RWPE2 (cell line): ENCODE data around the gene LRRC26.
A peak's percentile ranks its signal among the peaks of the same experiment; 100 is the strongest.

ENCODE experiments used
- ATAC-seq: fragments of 200-7000 bp; cut with Tn5 transposase; 3 replicates; pipeline ENCODE4 v1.9.1; 2021; ENCODE audit warnings: low read depth
- DNase-seq: peaks from one replicate; pipeline ENCODE4 v3.0.0-alpha.2; 2020; ENCODE audit warnings: low spot score
- H3K27ac ChIP-seq: fragments of 450-650 bp; 2 replicates; pipeline ENCODE4 v1.5.1; 2017; ENCODE audit warnings: mild to moderate bottlenecking; ENCODE audit not compliant: poor library complexity, severe bottlenecking
- H3K27me3 ChIP-seq: fragments of 250-450 bp; sonication (Bioruptor Pico); 2 replicates; pipeline ENCODE4 v1.5.1; 2021; ENCODE audit warnings: mild to moderate bottlenecking, moderate library complexity; ENCODE audit not compliant: insufficient read depth, poor library complexity, severe bottlenecking
- H3K36me3 ChIP-seq: fragments of 250-450 bp; sonication (Bioruptor Pico); 2 replicates; pipeline ENCODE4 v1.5.1; 2020; ENCODE audit warnings: low read depth, mild to moderate bottlenecking, moderate library complexity
- H3K4me1 ChIP-seq: fragments of 250-450 bp; sonication (Bioruptor Pico); 2 replicates; pipeline ENCODE4 v1.5.1; 2021; ENCODE audit warnings: mild to moderate bottlenecking, moderate library complexity; ENCODE audit not compliant: insufficient read depth, poor library complexity, severe bottlenecking
- H3K4me3 ChIP-seq: fragments of 250-450 bp; sonication (Bioruptor Pico); 2 replicates; pipeline ENCODE4 v1.5.1; 2021; ENCODE audit warnings: mild to moderate bottlenecking, moderate library complexity; ENCODE audit not compliant: severe bottlenecking
- H3K9me3 ChIP-seq: fragments of 250-450 bp; sonication (Bioruptor Pico); 2 replicates; pipeline ENCODE4 v1.5.1; 2021; ENCODE audit warnings: mild to moderate bottlenecking, moderate library complexity; ENCODE audit not compliant: severe bottlenecking
- TF ChIP-seq, protein P1 (sequence below): fragments of 450-650 bp; IDR thresholded peaks from one replicate; pipeline ENCODE4 v1.5.1; 2017; ENCODE audit warnings: mild to moderate bottlenecking, moderate library complexity; ENCODE audit not compliant: poor library complexity, severe bottlenecking

LRRC26 gene

DNA sequence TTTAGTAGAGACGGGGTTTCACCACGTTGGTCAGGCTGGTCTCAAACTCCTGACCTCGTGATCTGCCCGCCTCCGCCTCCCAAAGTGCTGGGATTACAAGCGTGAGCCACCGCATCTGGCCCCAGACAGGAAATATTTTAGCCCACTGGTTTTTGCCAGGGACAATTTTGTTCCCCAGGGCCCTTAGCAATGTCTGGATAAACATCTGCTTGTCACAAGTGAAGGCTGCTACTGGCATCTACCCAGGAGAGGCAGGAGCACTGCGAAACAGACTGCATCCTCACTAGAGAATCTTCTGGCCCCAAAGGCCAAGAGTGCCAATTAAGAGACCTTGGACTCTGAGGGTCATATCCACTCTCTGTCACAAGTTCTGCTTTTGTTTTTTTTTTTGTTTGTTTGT, 33.1 kb upstream of the LRRC26 start:
- Histone ChIP-seq H3K4me1 (peaks cover 17% of the 10 kb centered on the region), H3K27ac (no peak overlapping the region), H3K27me3 (no peaks in the 10 kb centered on the region), H3K9me3 (no peaks in the 10 kb centered on the region), H3K36me3 (peaks cover 8% of the 10 kb centered on the region; the same call in 1 of the 2 replicates), H3K4me3 (no peak overlapping the region)
- no peak for ATAC-seq
- TF ChIP-seq, protein P1, sequence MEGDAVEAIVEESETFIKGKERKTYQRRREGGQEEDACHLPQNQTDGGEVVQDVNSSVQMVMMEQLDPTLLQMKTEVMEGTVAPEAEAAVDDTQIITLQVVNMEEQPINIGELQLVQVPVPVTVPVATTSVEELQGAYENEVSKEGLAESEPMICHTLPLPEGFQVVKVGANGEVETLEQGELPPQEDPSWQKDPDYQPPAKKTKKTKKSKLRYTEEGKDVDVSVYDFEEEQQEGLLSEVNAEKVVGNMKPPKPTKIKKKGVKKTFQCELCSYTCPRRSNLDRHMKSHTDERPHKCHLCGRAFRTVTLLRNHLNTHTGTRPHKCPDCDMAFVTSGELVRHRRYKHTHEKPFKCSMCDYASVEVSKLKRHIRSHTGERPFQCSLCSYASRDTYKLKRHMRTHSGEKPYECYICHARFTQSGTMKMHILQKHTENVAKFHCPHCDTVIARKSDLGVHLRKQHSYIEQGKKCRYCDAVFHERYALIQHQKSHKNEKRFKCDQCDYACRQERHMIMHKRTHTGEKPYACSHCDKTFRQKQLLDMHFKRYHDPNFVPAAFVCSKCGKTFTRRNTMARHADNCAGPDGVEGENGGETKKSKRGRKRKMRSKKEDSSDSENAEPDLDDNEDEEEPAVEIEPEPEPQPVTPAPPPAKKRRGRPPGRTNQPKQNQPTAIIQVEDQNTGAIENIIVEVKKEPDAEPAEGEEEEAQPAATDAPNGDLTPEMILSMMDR, result no peak
- no peak for DNase-seq

DNA sequence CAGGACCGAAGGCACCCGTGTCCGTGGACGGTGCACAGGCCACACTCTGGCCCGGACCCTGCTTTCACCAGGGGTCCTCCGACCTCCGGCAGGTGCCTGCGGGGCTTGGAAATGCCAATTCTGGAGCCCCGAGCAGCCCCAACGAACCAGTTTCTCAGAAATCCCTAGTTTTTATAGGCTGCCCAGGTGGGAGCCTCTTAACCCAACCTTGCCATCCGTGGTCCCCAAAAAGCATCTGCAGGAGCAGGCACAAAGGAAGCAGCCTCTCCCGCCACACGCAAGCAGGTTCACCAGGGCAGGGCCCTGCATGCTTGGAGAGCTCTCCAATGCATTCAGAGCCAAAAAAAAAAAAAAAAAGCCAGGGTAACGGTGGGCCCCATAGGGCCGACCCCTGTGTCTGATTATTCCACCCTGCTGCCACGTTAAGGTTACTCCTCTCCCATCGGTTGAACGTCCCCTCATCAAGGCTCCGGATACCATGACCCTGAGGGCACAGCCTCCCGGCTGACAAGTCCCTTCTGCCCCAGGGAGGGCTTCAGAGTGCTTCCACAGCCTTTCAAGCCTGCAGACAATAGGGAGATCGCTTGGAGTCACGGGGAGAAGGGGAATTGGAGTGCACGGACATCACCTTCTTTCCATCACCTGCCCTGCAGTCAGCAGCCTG, 31.5 kb upstream of the LRRC26 start:
- Histone ChIP-seq H3K27ac (peak overlapping the region; percentile 32), H3K27me3 (no peaks in the 10 kb centered on the region), H3K4me3 (peak overlapping the region; percentile 88), H3K36me3 (peaks cover 8% of the 10 kb centered on the region; the same call in 1 of the 2 replicates), H3K9me3 (no peaks in the 10 kb centered on the region), H3K4me1 (peaks cover 15% of the 10 kb centered on the region)
- DNase-seq, result no peak
- no peak for ATAC-seq
- TF ChIP-seq, protein P1, result no peak

DNA sequence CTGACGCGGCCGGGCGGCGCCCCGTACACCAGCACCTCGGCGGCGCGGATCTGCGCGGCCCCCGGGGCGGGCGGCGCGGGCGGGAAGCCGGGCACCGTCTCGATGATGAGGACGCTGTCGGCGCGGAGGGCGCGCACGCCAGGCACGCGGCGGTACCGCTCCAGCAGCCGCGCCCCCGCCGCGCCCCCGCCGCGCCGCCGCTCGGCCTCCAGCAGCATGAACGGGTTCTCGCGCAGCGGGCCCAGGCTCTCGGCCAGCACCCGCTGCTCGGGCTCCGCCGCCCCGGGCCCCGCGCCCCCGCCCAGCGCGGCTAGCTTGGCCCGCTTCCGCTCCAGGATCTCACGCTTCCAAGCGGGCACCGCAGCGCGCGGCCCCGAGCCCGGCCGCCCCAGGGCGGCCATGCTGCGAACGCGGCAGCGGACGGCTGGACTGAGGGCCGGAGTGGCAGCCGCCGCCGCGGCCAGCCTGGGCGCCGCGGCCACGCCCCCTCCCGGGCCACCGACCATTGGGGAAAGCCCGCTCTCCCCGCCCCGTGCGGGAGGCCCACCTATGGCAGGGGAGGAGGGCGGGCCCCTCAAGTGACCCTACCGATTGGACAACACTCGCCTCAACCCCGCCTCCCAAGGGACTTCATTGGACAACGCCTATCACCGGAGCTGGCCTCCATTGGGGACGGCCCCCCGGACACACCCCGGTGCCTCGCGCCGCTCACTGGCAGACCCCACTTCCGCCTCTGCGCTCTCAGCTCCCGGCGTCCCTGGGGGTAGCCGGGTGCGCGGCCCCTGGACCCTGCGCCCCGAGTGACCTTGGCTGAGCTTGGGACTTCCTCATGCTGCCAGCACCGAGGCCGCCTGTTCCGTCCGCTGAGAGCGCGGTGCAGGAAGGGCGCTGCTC, 30.7 kb upstream of the LRRC26 start, which contains the start of gene TPRN:
TSS of gene TPRN (minus strand) at position 431 of the 894 bp plus-strand sequence. CDS start at position 401, 30 bp downstream.
- Histone ChIP-seq H3K9me3 (no peaks in the 10 kb centered on the region), H3K36me3 (peaks cover 8% of the 10 kb centered on the region; the same call in 1 of the 2 replicates), H3K27me3 (no peaks in the 10 kb centered on the region), H3K4me1 (peaks cover 13% of the 10 kb centered on the region), H3K4me3 (peak within 1 kb of the TSS; percentile 88), H3K27ac (peak within 1 kb of the TSS; percentile 32)
- peak; percentile 93 for ATAC-seq
- TF ChIP-seq, protein P1, result no peak
- peak; percentile 100 for DNase-seq

DNA sequence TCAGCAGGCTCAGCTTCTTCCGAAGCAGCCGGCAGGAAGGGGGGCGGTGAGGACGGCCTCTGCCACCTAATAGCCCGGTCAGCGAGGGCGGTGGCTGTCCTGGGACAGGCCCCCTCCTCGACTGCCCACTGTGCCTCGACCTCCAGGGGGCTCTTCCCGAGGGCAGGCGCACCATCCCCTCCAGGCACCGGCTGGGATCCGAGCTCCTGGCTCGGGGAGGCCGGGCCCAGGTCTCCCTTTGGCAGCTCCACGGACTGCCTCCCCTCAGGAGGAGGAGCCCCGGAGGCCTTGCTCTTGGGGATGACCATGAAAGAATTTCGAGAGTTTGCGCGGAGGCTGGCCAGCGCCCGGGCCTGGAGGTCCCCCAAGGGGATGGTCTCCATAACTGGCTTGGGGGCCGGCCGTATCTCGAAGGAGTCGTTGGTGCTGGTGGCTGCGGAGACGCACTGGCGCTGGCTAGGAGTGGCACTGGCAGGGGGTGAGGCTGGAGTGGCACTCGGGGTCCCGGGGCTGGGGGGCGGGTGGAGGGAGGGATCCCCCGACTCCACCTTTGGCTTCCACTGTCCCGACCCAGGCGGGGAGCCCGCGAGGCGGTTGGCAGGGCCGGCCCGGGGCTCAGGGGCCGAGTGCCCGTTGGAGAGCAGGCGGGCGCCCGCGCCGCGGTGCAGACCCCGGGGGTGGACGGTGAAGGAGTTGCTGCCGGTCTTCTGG, 29.7 kb upstream of the LRRC26 start:
- H3K27ac ChIP-seq, result no peak overlapping the region
- H3K36me3 ChIP-seq, result peaks cover 8% of the 10 kb centered on the region; the same call in 1 of the 2 replicates
- H3K9me3 ChIP-seq, result no peaks in the 10 kb centered on the region
- no peaks in the 10 kb centered on the region for H3K27me3 ChIP-seq
- TF ChIP-seq, protein P1, result no peak
- no peak for ATAC-seq
- peak overlapping the region; percentile 88 for H3K4me3 ChIP-seq
- DNase-seq, result no peak
- H3K4me1 ChIP-seq, result peaks cover 22% of the 10 kb centered on the region
